Ishikawa (cell line): ENCODE data around the gene NHS.

Experiments used
- CEBPB ChIP-seq: IDR thresholded peaks from 2 replicates; pipeline ENCODE4 v1.6.1; 2012
- CREB1 ChIP-seq: IDR thresholded peaks from 2 replicates; pipeline ENCODE4 v1.6.1; 2012; ENCODE audit warnings: low read depth
- EGR1 ChIP-seq: IDR thresholded peaks from 2 replicates; pipeline ENCODE4 v1.6.1; 2012
- EP300 ChIP-seq: IDR thresholded peaks from 2 replicates; pipeline ENCODE4 v1.6.1; 2012; ENCODE audit warnings: borderline replicate concordance
- RAD21 ChIP-seq: IDR thresholded peaks from 2 replicates; pipeline ENCODE4 v1.6.1; 2012; ENCODE audit warnings: low read depth
- TAF1 ChIP-seq: IDR thresholded peaks from 2 replicates; pipeline ENCODE4 v1.6.1; 2012; ENCODE audit warnings: low read depth, mild to moderate bottlenecking
- TEAD4 ChIP-seq: IDR thresholded peaks from 2 replicates; pipeline ENCODE4 v1.6.1; 2012
- YY1 ChIP-seq: IDR thresholded peaks from 2 replicates; pipeline ENCODE4 v1.6.1; 2012; ENCODE audit warnings: low read depth
- ZBTB7A ChIP-seq: IDR thresholded peaks from 2 replicates; pipeline ENCODE4 v1.6.1; 2012; ENCODE audit warnings: low read depth
- TF ChIP-seq, protein P1 (sequence below): IDR thresholded peaks from 2 replicates; pipeline ENCODE4 v1.6.1; 2012
- TF ChIP-seq, protein P2 (sequence below): IDR thresholded peaks from 2 replicates; pipeline ENCODE4 v1.6.1; 2012
- TF ChIP-seq, protein P3 (sequence below): IDR thresholded peaks from 2 replicates; pipeline ENCODE4 v1.6.1; 2012; ENCODE audit warnings: low read depth, mild to moderate bottlenecking

DNA sequence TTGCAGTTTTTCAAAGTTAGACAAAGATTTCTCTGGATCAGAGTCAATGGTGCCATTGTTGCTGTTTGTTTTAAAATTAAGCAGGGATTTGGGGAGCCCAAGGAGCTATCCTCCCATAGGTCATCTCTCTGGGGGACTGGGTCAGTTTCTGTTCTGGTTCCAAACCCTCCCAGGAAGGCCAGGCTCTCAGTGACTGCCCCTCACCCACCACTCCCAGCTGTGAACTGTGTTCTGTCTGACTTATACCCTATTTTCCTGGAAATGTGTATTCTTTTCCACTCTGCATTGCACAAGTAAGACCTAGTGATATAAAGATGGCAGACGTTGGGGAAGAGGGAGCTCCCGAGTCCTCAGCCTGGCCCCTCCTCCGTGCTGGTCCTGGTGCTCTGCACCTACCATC is 65.8 kb downstream of the NHS start:
- TF ChIP-seq RAD21, result no peak
- no peak for TF ChIP-seq EGR1
- TF ChIP-seq EP300, result no peak
- no peak for TF ChIP-seq ZBTB7A
- TF ChIP-seq, protein P1, sequence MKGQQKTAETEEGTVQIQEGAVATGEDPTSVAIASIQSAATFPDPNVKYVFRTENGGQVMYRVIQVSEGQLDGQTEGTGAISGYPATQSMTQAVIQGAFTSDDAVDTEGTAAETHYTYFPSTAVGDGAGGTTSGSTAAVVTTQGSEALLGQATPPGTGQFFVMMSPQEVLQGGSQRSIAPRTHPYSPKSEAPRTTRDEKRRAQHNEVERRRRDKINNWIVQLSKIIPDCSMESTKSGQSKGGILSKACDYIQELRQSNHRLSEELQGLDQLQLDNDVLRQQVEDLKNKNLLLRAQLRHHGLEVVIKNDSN, result no peak
- TF ChIP-seq YY1, result no peak
- no peak for TF ChIP-seq CREB1
- TF ChIP-seq, protein P2, sequence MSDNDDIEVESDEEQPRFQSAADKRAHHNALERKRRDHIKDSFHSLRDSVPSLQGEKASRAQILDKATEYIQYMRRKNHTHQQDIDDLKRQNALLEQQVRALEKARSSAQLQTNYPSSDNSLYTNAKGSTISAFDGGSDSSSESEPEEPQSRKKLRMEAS, result no peak
- TF ChIP-seq TAF1, result no peak
- TF ChIP-seq, protein P3, sequence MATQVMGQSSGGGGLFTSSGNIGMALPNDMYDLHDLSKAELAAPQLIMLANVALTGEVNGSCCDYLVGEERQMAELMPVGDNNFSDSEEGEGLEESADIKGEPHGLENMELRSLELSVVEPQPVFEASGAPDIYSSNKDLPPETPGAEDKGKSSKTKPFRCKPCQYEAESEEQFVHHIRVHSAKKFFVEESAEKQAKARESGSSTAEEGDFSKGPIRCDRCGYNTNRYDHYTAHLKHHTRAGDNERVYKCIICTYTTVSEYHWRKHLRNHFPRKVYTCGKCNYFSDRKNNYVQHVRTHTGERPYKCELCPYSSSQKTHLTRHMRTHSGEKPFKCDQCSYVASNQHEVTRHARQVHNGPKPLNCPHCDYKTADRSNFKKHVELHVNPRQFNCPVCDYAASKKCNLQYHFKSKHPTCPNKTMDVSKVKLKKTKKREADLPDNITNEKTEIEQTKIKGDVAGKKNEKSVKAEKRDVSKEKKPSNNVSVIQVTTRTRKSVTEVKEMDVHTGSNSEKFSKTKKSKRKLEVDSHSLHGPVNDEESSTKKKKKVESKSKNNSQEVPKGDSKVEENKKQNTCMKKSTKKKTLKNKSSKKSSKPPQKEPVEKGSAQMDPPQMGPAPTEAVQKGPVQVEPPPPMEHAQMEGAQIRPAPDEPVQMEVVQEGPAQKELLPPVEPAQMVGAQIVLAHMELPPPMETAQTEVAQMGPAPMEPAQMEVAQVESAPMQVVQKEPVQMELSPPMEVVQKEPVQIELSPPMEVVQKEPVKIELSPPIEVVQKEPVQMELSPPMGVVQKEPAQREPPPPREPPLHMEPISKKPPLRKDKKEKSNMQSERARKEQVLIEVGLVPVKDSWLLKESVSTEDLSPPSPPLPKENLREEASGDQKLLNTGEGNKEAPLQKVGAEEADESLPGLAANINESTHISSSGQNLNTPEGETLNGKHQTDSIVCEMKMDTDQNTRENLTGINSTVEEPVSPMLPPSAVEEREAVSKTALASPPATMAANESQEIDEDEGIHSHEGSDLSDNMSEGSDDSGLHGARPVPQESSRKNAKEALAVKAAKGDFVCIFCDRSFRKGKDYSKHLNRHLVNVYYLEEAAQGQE, result no peak
- no peak for TF ChIP-seq CEBPB
- TF ChIP-seq TEAD4, result no peak
